Suprapubic skin (tissue), 4 donors: ENCODE results near the gene IL17REL. TPM values are rescaled to one million over a fixed set of nuclear protein-coding genes. Genes with fewer than 3 reads are reported as not detected.
A peak's percentile ranks its signal among the peaks of the same experiment; 100 is the strongest.

Experiments used
- DNase-seq, 2 donors: peaks; one replicate each; pipeline ENCODE4 v3.0.0-alpha.2; 2019; ENCODE audit warnings: low spot score in 2 of 2
- H3K27ac ChIP-seq: fragments of 200-600 bp; sonication (generic); one replicate; pipeline ENCODE4 v1.5.1; 2019
- H3K27me3 ChIP-seq: fragments of 200-600 bp; sonication (generic); one replicate; pipeline ENCODE4 v1.5.1; 2019
- H3K36me3 ChIP-seq: fragments of 200-600 bp; sonication (generic); one replicate; pipeline ENCODE4 v1.5.1; 2019
- H3K4me1 ChIP-seq: fragments of 200-600 bp; sonication (generic); one replicate; pipeline ENCODE4 v1.5.1; 2019
- H3K4me3 ChIP-seq: fragments of 200-600 bp; sonication (generic); one replicate; pipeline ENCODE4 v1.5.1; 2019; ENCODE audit warnings: mild to moderate bottlenecking
- H3K9me3 ChIP-seq: fragments of 200-600 bp; sonication (generic); one replicate; pipeline ENCODE4 v1.5.1; 2019
- EP300 ChIP-seq: sonication (generic); formaldehyde crosslinking; IDR thresholded peaks from one replicate; pipeline ENCODE4 v1.6.1; 2017; ENCODE audit warnings: antibody characterized with exemption
- POLR2A ChIP-seq, 2 donors: fragments of 450-650 bp; IDR thresholded peaks; one replicate each; pipeline ENCODE4 v1.6.1; 2017; ENCODE audit warnings: antibody characterized with exemption in 2 of 2, mild to moderate bottlenecking in 2 of 2, moderate library complexity in 2 of 2
- POLR2AphosphoS5 ChIP-seq, 3 donors: sonication (generic); formaldehyde crosslinking; IDR thresholded peaks; one replicate each; pipeline ENCODE4 v1.6.1; 2017; ENCODE audit warnings: antibody characterized with exemption in 3 of 3
- WGBS: methylation state at CpG from one replicate; pipeline ENCODE4 v1.1.5; 2018; 5-methylcytosine and 5-hydroxymethylcytosine counted together
- total RNA-seq, 4 donors: library from RNA; depleted of rRNA; stranded (reverse); fragments of >200 nt; gene quantifications; one replicate each; pipeline ENCODE4 v1.1.0, GENCODE V29; 2016
- TF ChIP-seq, protein P1 (sequence below), 2 donors: fragments of 200-600 bp in 1 of 2; fragments of 450-650 bp in 1 of 2; sonication (generic) in 1 of 2; IDR thresholded peaks; one replicate each; pipeline ENCODE4 v1.5.1; 2016 to 2019; ENCODE audit warnings: antibody characterized with exemption in 2 of 2, mild to moderate bottlenecking in 1 of 2, moderate library complexity in 1 of 2

IL17REL gene
- total RNA-seq, 4 donors from 2014 or later, result not detected

GRCh38 chr22:49968831-49969661, 43.5 kb downstream of the IL17REL start:
- peaks cover 82% of the 10 kb centered on the region for H3K4me1 ChIP-seq
- peak; percentile 74 to 78 for DNase-seq

DNA sequence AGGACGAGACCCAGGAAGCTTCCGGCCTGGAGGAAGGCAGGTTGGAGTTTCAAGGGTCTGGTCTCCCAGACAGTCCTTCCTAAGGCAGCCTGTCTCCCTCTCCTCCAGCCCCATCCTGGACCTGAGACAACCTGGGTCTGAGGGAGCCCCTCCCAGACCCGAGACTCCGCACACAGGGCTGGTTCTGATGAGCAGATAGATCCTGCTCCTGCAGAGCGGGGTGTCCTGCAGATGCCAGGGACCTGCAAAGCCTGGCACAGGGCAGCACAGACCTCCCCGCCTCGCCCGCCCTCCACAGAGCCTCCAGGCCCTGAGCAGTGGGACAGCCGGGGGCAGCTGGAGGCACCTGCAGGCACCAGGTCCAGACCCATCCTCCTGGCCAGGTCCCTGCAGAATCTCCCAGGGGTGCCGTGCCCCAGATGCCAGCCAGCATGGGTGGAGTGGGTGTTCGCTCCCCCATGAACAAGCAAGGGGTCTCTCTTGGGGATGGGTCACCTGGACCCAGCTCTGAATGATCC, 44.2 kb downstream of the IL17REL start:
- H3K36me3 ChIP-seq, result peaks cover 15% of the 10 kb centered on the region
- peaks cover 89% of the 10 kb centered on the region for H3K4me1 ChIP-seq
- 93% methylated on average over 5 of the region's 11 CpGs for WGBS
- H3K9me3 ChIP-seq, result no peaks in the 10 kb centered on the region
- no peaks in the 10 kb centered on the region for H3K27me3 ChIP-seq
- peak; percentile 71 to 80 for DNase-seq
- H3K27ac ChIP-seq, result peak overlapping the region; percentile 99
- H3K4me3 ChIP-seq, result no peak overlapping the region
- TF ChIP-seq POLR2AphosphoS5 (IDR thresholded peaks at IDR 0.05) (no peak), POLR2A (IDR thresholded peaks at IDR 0.05) (no peak), EP300 (no peak)
- TF ChIP-seq, protein P1, sequence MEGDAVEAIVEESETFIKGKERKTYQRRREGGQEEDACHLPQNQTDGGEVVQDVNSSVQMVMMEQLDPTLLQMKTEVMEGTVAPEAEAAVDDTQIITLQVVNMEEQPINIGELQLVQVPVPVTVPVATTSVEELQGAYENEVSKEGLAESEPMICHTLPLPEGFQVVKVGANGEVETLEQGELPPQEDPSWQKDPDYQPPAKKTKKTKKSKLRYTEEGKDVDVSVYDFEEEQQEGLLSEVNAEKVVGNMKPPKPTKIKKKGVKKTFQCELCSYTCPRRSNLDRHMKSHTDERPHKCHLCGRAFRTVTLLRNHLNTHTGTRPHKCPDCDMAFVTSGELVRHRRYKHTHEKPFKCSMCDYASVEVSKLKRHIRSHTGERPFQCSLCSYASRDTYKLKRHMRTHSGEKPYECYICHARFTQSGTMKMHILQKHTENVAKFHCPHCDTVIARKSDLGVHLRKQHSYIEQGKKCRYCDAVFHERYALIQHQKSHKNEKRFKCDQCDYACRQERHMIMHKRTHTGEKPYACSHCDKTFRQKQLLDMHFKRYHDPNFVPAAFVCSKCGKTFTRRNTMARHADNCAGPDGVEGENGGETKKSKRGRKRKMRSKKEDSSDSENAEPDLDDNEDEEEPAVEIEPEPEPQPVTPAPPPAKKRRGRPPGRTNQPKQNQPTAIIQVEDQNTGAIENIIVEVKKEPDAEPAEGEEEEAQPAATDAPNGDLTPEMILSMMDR (IDR thresholded peaks at IDR 0.05), result no peak

More at GRCh38 chr22:49968831-49969661, 43.5 kb downstream of the IL17REL start:
- TF ChIP-seq EP300, result no peak
- Histone ChIP-seq H3K27ac (no peak overlapping the region), H3K9me3 (no peaks in the 10 kb centered on the region), H3K4me3 (no peak overlapping the region), H3K27me3 (no peaks in the 10 kb centered on the region), H3K36me3 (peaks cover 8% of the 10 kb centered on the region)
- WGBS, result no CpG with 5 or more reads among the region's 16 CpGs

- TF ChIP-seq POLR2A (IDR thresholded peaks at IDR 0.05), result no peak
- TF ChIP-seq, protein P1 (IDR thresholded peaks at IDR 0.05), result no peak
- peak overlapping the region; percentile 97 for H3K4me3 ChIP-seq
- H3K4me1 ChIP-seq, result peaks cover 95% of the 10 kb centered on the region
- H3K27ac ChIP-seq, result peak overlapping the region; percentile 99
- H3K36me3 ChIP-seq, result peaks cover 21% of the 10 kb centered on the region
- 56% methylated on average over 12 of the region's 18 CpGs for WGBS
- H3K27me3 ChIP-seq, result no peaks in the 10 kb centered on the region
- peak; percentile 78 to 85 for DNase-seq
- no peaks in the 10 kb centered on the region for H3K9me3 ChIP-seq
Measured at GRCh38 chr22:49967706-49968208, 44.8 kb downstream of the IL17REL start.

DNA sequence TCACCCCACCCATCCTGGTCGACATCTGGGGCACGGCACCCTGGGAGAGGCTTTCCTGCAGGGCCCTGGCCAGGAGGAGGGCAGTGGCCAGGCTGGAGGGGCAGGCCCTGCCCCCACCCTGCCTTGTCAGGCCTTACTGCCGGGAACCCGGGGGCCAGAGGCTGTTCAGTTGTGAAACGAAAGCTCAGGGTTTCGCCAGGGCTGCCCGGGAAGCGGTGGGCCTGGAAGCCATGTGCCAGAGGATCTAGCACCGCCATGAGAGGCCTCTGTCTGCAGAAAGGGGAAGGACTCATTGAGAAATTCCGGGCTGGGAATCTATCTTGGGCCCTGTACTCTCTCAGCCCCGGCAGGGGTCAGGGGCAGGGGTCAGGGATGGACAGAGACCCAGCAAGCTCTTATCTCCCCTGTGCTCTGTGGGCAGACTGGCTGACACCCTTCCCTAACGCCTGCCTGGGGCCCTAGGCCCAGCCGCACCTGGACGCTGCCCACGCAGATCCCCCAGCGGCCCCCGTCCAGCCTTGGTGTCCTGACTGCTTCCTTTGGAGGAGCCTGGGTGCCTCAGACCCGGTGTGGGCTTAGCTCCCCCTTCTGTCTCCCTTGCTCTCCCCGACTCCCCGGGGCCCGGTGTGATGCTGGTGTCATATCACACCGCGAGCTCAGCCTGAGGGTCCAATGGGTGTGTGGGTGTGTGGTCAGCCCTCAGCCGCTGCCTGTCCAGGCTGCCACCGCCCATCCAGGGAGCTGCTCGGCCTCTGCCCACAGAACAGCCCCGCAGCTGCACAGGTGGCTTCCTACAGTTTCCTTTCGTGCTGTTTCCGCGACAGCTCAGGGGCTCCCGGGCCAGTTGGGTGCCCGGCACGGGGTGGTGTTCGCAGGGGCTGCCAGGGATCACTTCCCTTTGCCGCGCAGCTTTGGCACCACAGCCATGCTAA, 45.5 kb downstream of the IL17REL start:
- Histone ChIP-seq H3K4me3 (peak overlapping the region; percentile 97), H3K36me3 (peaks cover 23% of the 10 kb centered on the region), H3K4me1 (peaks cover 92% of the 10 kb centered on the region), H3K9me3 (no peaks in the 10 kb centered on the region), H3K27ac (peak overlapping the region; percentile 99), H3K27me3 (no peaks in the 10 kb centered on the region)
- 46% methylated on average over 20 of the region's 36 CpGs for WGBS
- peak; percentile 83 to 86 for DNase-seq
- TF ChIP-seq POLR2AphosphoS5 (IDR thresholded peaks at IDR 0.05) (peak in 2 of 3 donors; percentile 25 to 70), EP300 (no peak)

- Histone ChIP-seq H3K27ac (peak overlapping the region; percentile 99), H3K4me1 (peaks cover 84% of the 10 kb centered on the region), H3K36me3 (peaks cover 31% of the 10 kb centered on the region), H3K9me3 (no peaks in the 10 kb centered on the region), H3K4me3 (peak overlapping the region; percentile 97), H3K27me3 (no peaks in the 10 kb centered on the region)
- WGBS, result 80% methylated on average over 2 of the region's 11 CpGs
- peak; percentile 69 to 79 for DNase-seq
- no peak for TF ChIP-seq POLR2A (IDR thresholded peaks at IDR 0.05)
- TF ChIP-seq, protein P1 (IDR thresholded peaks at IDR 0.05), result no peak
- TF ChIP-seq EP300, result no peak
- no peak for TF ChIP-seq POLR2AphosphoS5 (IDR thresholded peaks at IDR 0.05)
Measured at GRCh38 chr22:49966041-49966773, 46.4 kb downstream of the IL17REL start.
